HepG2 (cell line): ENCODE results near the gene NOTCH4. TPM values are rescaled to one million over a fixed set of nuclear protein-coding genes. Genes with fewer than 3 reads are reported as not detected.

Experiments used
- BORCS8-MEF2B ChIP-seq: sonication (generic); formaldehyde crosslinking; IDR thresholded peaks from 2 replicates; pipeline ENCODE4 v1.8.0; 2022; ENCODE audit warnings: mild to moderate bottlenecking, missing genetic modification reagents
- ZNF75D ChIP-seq: sonication (generic); formaldehyde crosslinking; IDR thresholded peaks from 2 replicates; pipeline ENCODE4 v1.8.1; 2023; ENCODE audit warnings: missing genetic modification reagents, mild to moderate bottlenecking, borderline replicate concordance
- ZSCAN12 ChIP-seq: sonication (generic); formaldehyde crosslinking; IDR thresholded peaks from 2 replicates; pipeline ENCODE4 v1.9.0; 2021; ENCODE audit warnings: mild to moderate bottlenecking, missing genetic modification reagents
- polyA plus RNA-seq, 8 experiments: library from polyadenylated mRNA; depleted of rRNA in 3 of 8; stranded (reverse) in 7 of 8; unstranded in 1 of 8; fragments of >200 nt; fragmentation: Illumina TruSeq in 4 of 8; extraction: Trizol in 4 of 8; gene quantifications; 2 replicates each; pipeline versions ENCODE4 v1.2.1 to v1.2.3, GENCODE V29; 2011 to 2016; ENCODE audit warnings: low read depth in 4 of 8, missing spikeins in 1 of 8, mixed read lengths in 1 of 8; ENCODE audit not compliant: insufficient read depth in 1 of 8
- total RNA-seq, 5 experiments: library from RNA; depleted of rRNA; stranded (reverse); fragments of >200 nt; fragmentation: Illumina TruSeq; extraction: Trizol; gene quantifications; 2 replicates each; pipeline ENCODE4 v1.2.3, GENCODE V29; 2016; ENCODE audit warnings: low read depth in 1 of 5
- TF ChIP-seq, protein P1 (sequence below), 2 experiments: sonication (generic) in 1 of 2; formaldehyde crosslinking in 1 of 2; IDR thresholded peaks; 2 replicates each; pipeline versions ENCODE4 v1.4.0 to v1.6.1; 2018 to 2020; ENCODE audit warnings: missing genetic modification reagents in 2 of 2, borderline replicate concordance in 1 of 2, low read depth in 1 of 2, mild to moderate bottlenecking in 1 of 2, missing biosample characterization in 1 of 2
- TF ChIP-seq, protein P2 (sequence below): sonication (generic); formaldehyde crosslinking; IDR thresholded peaks from 2 replicates; pipeline ENCODE4 v1.5.0; 2020; ENCODE audit warnings: mild to moderate bottlenecking, missing genetic modification reagents
- TF ChIP-seq, protein P3 (sequence below): sonication (generic); formaldehyde crosslinking; IDR thresholded peaks from 2 replicates; pipeline ENCODE4 v1.4.0; 2020; ENCODE audit warnings: mild to moderate bottlenecking, missing genetic modification reagents

Gene NOTCH4
- total and polyA plus RNA-seq, 2 of the 13 experiments (the other 11 are each of a cell fraction or from before 2014, with no cell fraction given) = 0.51 to 0.83 TPM

DNA sequence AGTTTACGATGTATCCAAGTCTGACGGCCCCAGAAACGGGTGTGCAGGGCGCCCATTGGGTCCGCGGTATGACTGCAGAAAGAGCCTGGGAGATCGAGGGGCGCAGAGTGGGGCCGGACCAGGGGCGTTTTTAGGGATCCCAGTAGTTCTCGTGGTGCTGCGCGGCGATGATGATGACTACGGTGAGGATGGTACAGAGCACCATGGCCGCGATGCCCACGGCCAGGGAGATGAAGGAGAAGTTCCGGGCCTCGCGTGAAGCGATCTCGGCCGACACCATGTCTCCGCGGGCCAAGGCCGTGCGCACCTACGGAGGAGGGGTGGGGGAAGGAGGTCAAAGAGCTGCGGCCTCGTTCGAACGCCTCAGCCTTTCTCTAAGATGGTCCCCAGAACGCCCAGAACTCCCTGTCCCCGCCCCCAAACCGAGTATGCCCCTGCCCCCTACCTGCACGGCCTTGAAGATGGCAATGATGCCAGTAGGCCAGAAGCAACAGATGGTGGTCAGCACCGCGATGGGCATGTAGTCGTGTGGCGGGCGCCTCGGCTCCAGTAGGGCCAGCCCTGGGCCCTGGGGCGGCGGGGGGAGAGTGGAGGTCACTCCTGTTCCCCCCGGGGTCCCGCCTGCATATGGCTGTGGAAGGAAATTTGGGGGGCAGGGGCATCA, 74.6 kb downstream of the NOTCH4 start (continued):
- TF ChIP-seq ZNF75D (no peak), ZSCAN12 (CRISPR knock-in tag) (no peak), BORCS8-MEF2B (CRISPR knock-in tag) (no peak)
- TF ChIP-seq, protein P1, sequence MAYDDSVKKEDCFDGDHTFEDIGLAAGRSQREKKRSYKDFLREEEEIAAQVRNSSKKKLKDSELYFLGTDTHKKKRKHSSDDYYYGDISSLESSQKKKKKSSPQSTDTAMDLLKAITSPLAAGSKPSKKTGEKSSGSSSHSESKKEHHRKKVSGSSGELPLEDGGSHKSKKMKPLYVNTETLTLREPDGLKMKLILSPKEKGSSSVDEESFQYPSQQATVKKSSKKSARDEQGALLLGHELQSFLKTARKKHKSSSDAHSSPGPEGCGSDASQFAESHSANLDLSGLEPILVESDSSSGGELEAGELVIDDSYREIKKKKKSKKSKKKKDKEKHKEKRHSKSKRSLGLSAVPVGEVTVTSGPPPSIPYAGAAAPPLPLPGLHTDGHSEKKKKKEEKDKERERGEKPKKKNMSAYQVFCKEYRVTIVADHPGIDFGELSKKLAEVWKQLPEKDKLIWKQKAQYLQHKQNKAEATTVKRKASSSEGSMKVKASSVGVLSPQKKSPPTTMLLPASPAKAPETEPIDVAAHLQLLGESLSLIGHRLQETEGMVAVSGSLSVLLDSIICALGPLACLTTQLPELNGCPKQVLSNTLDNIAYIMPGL (CRISPR knock-in tag; IDR thresholded peaks at IDR 0.05; ENCODE audit: borderline replicate concordance in 1 of 2, low read depth in 1 of 2) = no peak
- TF ChIP-seq, protein P2, sequence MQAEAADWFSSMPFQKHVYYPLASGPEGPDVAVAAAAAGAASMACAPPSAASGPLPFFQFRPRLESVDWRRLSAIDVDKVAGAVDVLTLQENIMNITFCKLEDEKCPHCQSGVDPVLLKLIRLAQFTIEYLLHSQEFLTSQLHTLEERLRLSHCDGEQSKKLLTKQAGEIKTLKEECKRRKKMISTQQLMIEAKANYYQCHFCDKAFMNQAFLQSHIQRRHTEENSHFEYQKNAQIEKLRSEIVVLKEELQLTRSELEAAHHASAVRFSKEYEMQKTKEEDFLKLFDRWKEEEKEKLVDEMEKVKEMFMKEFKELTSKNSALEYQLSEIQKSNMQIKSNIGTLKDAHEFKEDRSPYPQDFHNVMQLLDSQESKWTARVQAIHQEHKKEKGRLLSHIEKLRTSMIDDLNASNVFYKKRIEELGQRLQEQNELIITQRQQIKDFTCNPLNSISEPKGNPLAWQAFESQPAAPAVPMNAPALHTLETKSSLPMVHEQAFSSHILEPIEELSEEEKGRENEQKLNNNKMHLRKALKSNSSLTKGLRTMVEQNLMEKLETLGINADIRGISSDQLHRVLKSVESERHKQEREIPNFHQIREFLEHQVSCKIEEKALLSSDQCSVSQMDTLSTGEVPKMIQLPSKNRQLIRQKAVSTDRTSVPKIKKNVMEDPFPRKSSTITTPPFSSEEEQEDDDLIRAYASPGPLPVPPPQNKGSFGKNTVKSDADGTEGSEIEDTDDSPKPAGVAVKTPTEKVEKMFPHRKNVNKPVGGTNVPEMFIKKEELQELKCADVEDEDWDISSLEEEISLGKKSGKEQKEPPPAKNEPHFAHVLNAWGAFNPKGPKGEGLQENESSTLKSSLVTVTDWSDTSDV = no peak
- TF ChIP-seq, protein P3, sequence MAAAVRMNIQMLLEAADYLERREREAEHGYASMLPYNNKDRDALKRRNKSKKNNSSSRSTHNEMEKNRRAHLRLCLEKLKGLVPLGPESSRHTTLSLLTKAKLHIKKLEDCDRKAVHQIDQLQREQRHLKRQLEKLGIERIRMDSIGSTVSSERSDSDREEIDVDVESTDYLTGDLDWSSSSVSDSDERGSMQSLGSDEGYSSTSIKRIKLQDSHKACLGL (CRISPR knock-in tag) = no peak
- TF ChIP-seq, all 625 proteins: peak for 0
